GM21737 (cell line): ENCODE data around the gene SLC9A9.

Source experiments
- ATAC-seq: cut with Tn5 transposase; IDR thresholded peaks from one replicate; pipeline ENCODE4 v1.9.1; 2021; ENCODE audit warnings: mild to moderate bottlenecking, moderate library complexity; ENCODE audit not compliant: unreplicated experiment

The SLC9A9 gene

DNA sequence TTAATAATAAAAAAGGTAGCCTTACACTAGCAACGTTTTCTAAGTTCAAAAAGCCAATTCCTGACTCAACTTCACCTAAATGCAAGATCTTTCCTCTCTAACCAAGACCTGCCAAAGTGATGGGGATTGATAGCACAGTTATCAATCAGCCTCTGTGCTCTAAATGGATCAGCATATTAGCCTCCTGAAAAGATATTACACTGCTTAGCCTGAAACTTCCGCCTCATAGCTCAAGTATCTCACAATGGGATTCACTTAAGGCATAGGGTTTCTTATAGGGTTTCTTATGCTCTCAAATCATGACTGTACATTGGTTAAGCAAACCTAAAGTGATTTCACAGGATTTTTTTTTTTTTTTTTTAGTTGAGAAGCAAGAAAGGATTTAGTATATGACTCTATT is 436 bp upstream of the SLC9A9 start:
- no peak for ATAC-seq

DNA sequence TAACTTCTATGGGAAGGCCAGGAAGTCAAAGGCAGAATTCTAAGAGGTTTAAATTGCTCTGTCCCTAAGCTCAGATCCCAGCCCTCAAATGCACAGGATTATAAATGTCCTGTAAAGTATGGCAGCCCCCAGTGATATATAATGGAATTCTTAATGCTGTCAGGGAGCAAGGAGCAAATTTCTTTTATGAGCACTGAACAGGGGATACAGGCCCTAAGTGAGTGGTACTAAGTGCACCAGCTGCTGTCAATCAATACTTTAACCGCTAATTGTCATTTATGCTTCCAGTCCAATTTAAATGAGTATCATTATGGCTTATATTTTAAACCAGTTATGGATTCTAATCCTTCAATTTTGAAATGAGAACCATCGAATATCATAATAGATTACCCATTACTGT is 4.7 kb downstream of the SLC9A9 start:
- no peak for ATAC-seq

DNA sequence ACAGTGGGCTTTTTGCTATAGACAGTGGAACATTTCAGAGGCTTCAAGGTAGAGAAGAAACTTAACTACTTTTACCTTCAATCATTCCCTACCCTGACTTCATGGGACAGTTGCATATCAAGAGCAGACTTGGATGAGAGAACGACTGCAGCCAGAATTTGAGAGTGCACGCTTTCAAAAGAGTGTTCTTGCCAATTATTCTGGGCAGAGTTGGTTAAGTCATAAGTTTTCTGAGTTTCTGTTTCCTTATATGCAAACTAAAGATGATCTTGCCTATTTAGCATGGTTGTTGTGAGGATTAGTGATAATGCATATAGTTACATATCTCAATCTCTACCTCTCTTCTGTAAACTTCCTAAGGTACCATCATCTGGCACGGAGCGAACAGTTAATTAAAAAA is 7.6 kb downstream of the SLC9A9 start:
- ATAC-seq, result no peak

GRCh38 chr3:143839980-143840379 is 8.3 kb downstream of the SLC9A9 start:
- ATAC-seq, result no peak

GRCh38 chr3:143837076-143837475 is 11.2 kb downstream of the SLC9A9 start:
- ATAC-seq, result no peak

DNA sequence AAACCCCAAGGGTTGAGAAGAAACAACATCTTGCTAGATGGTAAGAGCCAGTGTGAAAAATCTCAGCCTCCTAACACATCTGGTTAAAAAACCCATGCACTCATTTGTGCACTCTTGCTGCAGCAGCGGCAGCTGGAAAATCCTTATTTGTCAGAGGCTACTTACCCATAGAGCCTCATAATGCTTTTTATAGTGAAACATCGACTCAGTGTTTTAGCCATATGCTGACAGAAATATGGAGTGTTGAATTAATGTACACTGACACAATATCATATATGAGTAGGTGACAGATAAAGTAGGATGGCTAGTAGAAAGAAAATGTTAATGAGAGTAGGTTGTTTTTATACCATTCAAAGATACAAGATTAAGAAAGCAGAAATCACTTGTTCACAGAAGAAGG is 13.0 kb downstream of the SLC9A9 start:
- no peak for ATAC-seq

DNA sequence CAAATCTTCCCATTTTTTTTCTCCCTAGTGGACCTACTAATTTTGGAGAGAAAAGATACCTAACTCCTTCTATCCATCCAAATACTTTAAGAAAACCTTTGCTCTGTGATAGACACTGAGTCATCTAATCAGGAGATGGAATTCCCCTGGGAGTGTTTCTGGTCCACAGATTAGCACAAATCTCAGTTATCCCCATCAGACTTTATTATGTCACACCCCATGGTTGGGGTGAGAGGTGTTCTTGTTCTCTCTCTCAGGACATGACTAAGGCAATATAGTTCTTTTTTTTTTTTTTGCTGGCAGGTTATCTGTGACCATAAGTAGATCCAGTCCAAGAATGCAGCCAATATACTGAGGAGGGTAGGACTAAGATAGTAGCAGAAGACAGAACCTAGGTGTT is 15.8 kb downstream of the SLC9A9 start:
- ATAC-seq, result peak; percentile 46

DNA sequence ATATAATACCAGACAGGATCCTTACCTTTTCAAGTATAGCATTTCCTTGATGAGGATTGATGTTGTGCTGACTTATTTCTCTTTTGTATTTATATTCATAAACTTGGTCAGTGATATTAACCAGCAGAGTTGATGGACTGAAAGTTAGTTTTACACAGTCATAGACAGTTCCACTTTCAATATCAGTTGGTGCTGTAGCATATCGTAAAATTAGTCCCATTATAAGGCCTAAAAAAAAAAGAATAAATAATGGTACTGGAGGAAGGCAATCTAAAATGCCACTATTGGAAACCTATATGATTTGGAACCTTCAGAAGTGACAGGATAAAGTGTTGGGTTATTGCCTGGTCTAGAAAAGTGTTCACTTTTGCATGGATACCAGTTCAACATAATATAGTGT is 16.3 kb downstream of the SLC9A9 start:
- ATAC-seq, result peak; percentile 71

GRCh38 chr3:143831208-143831607 is 17.1 kb downstream of the SLC9A9 start:
- ATAC-seq, result peak; percentile 32

DNA sequence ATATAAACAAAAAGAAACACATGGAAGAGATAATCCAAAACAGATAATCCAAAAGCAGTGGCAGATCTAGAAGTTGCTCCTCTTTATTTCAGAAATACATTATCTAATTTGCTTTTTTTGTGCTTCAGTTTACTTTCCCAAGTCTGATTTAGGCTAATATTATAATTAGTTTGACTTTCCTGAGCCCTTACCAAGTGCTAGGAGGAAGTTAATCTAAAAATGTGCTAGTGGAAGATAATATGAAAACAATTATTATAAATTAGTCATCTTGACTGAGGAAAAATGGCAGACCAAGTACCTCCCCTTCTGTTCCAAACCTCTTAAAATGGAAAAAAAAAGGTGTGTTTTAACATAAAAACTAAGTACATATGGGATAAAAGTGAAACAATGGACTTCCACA is 17.5 kb downstream of the SLC9A9 start:
- no peak for ATAC-seq

DNA sequence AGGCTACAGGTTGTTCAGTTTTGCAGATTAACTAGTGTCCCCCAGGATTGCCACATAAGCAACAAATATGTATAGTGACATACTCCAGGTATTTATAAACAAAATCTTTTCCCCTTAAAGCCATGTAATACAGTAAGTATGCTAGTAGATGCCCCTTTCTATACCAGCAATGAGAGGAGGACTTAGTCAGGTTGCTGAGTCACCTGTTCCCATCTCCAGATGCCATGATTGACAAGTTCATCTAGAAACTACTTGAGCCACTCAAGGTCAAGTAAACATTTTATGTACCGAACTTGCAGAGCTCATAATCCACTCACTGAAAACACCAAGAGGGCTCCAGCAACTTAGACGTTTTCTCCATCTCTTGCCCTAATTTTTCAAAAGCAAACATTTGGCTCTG is 18.2 kb downstream of the SLC9A9 start:
- ATAC-seq, result no peak

DNA sequence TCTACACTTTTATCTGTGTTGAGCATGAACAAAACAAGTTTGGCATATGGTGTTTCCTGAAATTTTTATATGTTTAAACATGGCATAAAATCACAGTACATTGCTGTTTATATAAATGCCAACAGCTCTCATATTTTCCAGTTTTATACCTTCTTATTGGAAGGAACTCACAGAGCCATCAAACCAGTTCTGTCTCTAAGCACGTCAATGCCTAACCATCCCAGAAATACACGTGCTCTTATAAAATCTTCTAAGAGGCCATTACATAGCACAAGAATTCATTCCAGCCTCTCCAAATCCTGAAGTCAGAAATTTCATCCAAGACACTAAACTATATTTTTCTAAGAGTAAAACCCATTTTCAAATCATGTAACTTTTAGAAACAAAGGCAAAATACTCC is 20.8 kb downstream of the SLC9A9 start:
- ATAC-seq, result no peak

DNA sequence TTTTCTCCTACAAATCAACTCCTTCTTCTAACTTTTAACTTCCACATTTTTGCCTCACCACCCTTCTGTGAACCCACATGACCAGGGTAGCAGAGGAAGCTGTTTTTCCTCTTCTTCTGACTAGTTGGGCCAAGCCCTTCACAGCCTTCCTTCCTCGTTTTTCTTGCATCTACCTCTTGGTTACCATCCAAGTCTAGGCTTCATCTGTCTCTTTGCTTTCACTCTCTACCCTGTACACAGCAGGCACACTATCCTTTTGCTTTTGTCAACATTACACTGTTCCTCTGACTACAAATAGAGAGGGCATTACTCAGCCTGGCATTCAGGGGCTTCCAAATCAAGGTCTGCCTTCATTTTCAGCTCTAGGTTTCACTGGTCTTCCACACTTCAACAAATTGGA is 22.0 kb downstream of the SLC9A9 start:
- no peak for ATAC-seq

DNA sequence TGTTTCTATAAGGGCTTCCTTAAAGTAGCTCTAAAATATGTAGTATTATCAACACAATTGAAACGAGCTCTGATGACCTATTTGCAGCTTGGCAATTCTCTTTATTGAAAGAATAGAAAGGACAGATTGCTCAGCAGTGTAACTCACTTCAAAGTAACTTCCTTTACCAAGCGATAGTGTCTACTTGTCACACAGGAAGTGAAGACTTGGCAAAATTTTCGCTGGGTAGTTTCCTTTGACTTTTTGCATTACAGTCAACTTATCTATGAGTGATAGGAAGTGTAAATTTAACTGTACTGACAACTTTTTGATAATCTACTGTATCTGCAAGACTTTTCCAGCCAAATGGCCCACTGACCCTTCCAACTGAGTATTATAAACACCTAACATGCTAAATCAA is 22.8 kb downstream of the SLC9A9 start:
- peak; percentile 74 for ATAC-seq

- ATAC-seq, result no peak
Observed at GRCh38 chr3:143824735-143825385, 23.4 kb downstream of the SLC9A9 start.

- ATAC-seq, result no peak
Observed at GRCh38 chr3:143822798-143823197, 25.5 kb downstream of the SLC9A9 start.

GRCh38 chr3:143822374-143822773 is 25.9 kb downstream of the SLC9A9 start:
- no peak for ATAC-seq

DNA sequence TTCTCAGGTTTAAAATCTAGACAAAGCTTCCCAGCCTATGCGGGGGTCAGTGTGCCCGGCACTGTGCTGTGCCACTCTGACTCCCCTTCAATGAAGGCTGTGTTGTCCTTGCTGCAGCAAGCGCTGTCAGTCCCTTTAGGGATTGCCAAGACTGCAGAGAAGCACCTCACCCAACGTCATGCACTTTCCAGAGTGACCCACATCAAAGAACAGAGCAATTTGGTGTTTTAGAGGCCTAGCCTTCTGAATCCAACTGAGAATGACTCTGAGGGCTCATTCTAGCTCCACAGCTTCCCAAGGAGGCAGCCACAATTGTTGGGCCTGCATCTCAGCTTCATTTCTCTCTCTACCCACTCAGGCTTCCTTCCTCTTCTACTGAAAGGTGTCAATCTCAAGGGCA is 26.4 kb downstream of the SLC9A9 start:
- no peak for ATAC-seq

GRCh38 chr3:143820466-143821221 is 27.6 kb downstream of the SLC9A9 start:
- no peak for ATAC-seq

GRCh38 chr3:143819890-143820289 is 28.4 kb downstream of the SLC9A9 start:
- ATAC-seq, result no peak

DNA sequence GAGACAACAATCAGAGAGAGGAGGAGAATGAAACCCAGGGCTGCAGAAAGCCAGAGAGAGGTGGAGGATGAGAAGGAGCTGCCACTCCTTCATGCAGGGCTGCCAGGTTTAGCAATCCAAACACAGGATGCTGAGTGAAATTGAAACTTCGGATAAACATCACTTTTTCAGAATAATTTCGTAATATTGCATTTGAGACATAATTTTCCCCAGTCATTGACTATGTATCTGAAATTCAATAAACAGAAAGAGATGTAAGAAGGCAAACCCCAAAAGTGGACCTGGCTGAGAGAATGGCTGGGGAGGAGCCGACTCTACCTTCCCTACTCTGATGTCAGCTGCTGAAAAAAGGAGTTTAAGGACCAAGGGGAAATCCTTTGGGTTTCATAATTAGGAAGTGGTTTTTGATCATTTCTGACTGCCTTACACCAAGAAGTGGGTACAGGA is 33.8 kb downstream of the SLC9A9 start:
- ATAC-seq, result peak; percentile 59

- no peak for ATAC-seq
Observed at GRCh38 chr3:143812481-143812880, 35.8 kb downstream of the SLC9A9 start.

DNA sequence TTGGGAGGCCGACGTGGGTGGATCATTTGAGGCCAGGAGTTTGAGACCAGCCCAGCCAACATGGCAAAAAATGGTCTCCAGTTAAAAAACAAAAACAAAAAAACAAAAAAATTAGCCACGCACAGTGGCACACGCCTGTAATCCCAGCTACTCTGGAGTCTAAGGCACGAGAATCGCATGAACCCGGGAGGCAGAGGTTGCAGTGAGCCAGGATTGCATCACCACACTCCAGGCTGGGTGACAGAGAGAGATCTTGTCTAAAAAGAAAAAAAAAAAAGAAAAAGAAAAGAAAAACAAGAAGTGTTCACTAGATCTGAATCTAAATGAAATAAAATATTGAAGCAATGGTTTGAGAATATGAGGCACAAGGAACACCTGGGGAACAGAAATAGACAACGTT is 36.7 kb downstream of the SLC9A9 start:
- no peak for ATAC-seq
